Measurements from ENCODE around the gene PPP6R3.

DNA sequence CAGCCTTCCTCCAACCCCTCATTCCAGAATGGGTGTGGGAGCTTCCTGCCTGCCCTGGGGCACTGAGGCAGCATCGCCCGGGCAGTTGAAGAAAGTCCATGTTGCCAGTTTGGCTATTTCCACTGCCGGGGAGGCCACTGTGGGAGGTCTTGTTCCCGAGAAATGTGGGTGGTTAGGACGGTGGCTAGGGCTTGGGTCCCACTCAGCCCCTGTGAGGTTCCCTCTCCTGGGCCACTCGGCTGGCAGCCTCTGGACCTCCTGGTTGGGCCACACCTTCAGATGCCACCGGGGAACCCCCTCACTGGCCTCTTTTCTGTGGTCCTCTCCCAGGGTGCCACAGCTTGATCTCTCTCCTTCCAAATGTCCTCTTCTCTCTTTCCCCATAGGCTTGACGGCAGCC is 5.1 kb upstream of the PPP6R3 start:
- TF ChIP-seq POLR2A (IDR thresholded peaks at IDR 0.05) (no peak), EP300 (IDR thresholded peaks at IDR 0.05) (no peak)
- TF ChIP-seq, protein P1, sequence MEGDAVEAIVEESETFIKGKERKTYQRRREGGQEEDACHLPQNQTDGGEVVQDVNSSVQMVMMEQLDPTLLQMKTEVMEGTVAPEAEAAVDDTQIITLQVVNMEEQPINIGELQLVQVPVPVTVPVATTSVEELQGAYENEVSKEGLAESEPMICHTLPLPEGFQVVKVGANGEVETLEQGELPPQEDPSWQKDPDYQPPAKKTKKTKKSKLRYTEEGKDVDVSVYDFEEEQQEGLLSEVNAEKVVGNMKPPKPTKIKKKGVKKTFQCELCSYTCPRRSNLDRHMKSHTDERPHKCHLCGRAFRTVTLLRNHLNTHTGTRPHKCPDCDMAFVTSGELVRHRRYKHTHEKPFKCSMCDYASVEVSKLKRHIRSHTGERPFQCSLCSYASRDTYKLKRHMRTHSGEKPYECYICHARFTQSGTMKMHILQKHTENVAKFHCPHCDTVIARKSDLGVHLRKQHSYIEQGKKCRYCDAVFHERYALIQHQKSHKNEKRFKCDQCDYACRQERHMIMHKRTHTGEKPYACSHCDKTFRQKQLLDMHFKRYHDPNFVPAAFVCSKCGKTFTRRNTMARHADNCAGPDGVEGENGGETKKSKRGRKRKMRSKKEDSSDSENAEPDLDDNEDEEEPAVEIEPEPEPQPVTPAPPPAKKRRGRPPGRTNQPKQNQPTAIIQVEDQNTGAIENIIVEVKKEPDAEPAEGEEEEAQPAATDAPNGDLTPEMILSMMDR (IDR thresholded peaks at IDR 0.05) = no peak
